Measurements from ENCODE around the gene GNB1L. TPM values are rescaled to one million over a fixed set of nuclear protein-coding genes. Genes with fewer than 3 reads are reported as not detected.

The GNB1L gene
- total and polyA plus RNA-seq, 7 experiments from 2014 or later = 4.2 to 20.8 (median 10.6) TPM

- peak overlapping the region in 6 of 9 donors; percentile 52 to 76 (median 72) for H3K27ac Mint-ChIP-seq
- Histone ChIP-seq H3K27me3 (ENCODE audit: control insufficient read depth in 2 of 2, insufficient read depth in 2 of 2, low read length in 2 of 2) (no peaks in the 10 kb centered on the region), H3K4me1 (ENCODE audit: control insufficient read depth in 2 of 2, insufficient read depth in 2 of 2, low read length in 2 of 2) (peaks cover 0 to 17% of the 10 kb centered on the region in 2 donors), H3K27ac (ENCODE audit: low read depth, low read length) (peak overlapping the region; percentile 47), H3K9me3 (ENCODE audit: control insufficient read depth in 2 of 3, low read length in 3 of 3) (no peaks in the 10 kb centered on the region), H3K36me3 (ENCODE audit: control insufficient read depth in 2 of 3, insufficient read depth in 3 of 3, low read length in 3 of 3) (no peaks in the 10 kb centered on the region), H3K4me3 (ENCODE audit: low read length) (no peak overlapping the region)
- DNase-seq (peak in 1 of 9 donors; percentile 4), ATAC-seq (no peak)
- H3K36me3 Mint-ChIP-seq = no peaks in the 10 kb centered on the region
- ChIA-PET POLR2A (interaction anchor here (4.2 to 5.4 kb wide), 3 partner anchors 11 to 20 kb away, joined by 27 to 36 read pairs (median 28); partner anchors contain the start of genes GNB1L and RTL10), CTCF (no interaction called here)
- peaks cover 0 to 12% (median 10%) of the 10 kb centered on the region in 7 donors for H3K4me1 Mint-ChIP-seq
- H3K9me3 Mint-ChIP-seq = no peaks in the 10 kb centered on the region
- peak overlapping the region in 4 of 10 donors; percentile 51 to 61 (median 56) for H3K4me3 Mint-ChIP-seq
- intact Hi-C loops (cut with micrococcal nuclease) = no loop called here
- no peaks in the 10 kb centered on the region for H3K27me3 Mint-ChIP-seq
These were observed 20.4 kb upstream of the GNB1L start for GRCh38 chr22:19875061-19875530.

GRCh38 chr22:19874307-19875060 is 19.8 kb upstream of the GNB1L start:
- peak; percentile 68 for ATAC-seq
- Mint-ChIP-seq H3K9me3 (no peaks in the 10 kb centered on the region), H3K4me3 (peak overlapping the region; percentile 9 to 61 (median 52))

GRCh38 chr22:19873960-19874306 is 19.3 kb upstream of the GNB1L start:
- CTCF ChIA-PET = interaction anchor here (1.0 kb wide), 1 partner anchor 118 kb away, joined by 3 read pairs; no protein-coding TSS in a partner anchor
- no peaks in the 10 kb centered on the region for H3K27me3 Mint-ChIP-seq
- POLR2A ChIA-PET = interaction anchor here (4.2 to 5.4 kb wide), 3 partner anchors 12 to 19 kb away, joined by 27 to 36 read pairs (median 28); partner anchors contain the start of genes GNB1L and RTL10
- no peaks in the 10 kb centered on the region for H3K9me3 Mint-ChIP-seq
- peaks cover 0 to 13% (median 10%) of the 10 kb centered on the region in 7 donors for H3K4me1 Mint-ChIP-seq
- peak overlapping the region in 8 of 9 donors; percentile 52 to 81 (median 72) for H3K27ac Mint-ChIP-seq
- Histone ChIP-seq H3K4me3 (ENCODE audit: low read length) (no peak overlapping the region), H3K27ac (ENCODE audit: low read depth, low read length) (peak overlapping the region; percentile 47), H3K4me1 (ENCODE audit: control insufficient read depth in 2 of 2, insufficient read depth in 2 of 2, low read length in 2 of 2) (peaks cover 0 to 17% of the 10 kb centered on the region in 2 donors), H3K27me3 (ENCODE audit: control insufficient read depth in 2 of 2, insufficient read depth in 2 of 2, low read length in 2 of 2) (no peaks in the 10 kb centered on the region), H3K36me3 (ENCODE audit: control insufficient read depth in 2 of 3, insufficient read depth in 3 of 3, low read length in 3 of 3) (no peaks in the 10 kb centered on the region), H3K9me3 (ENCODE audit: control insufficient read depth in 2 of 3, low read length in 3 of 3) (no peaks in the 10 kb centered on the region)
- ATAC-seq = no peak
- H3K4me3 Mint-ChIP-seq = peak overlapping the region in 6 of 10 donors; percentile 29 to 61 (median 52)
- H3K36me3 Mint-ChIP-seq = no peaks in the 10 kb centered on the region
- DNase-seq = no peak
- intact Hi-C loops (cut with micrococcal nuclease) = loop anchor here in 1 of 2 donors (1.0 kb wide), 1 partner anchor 17 kb away; no protein-coding TSS in a partner anchor

More at GRCh38 chr22:19874307-19875060, 19.8 kb upstream of the GNB1L start:
- Mint-ChIP-seq H3K36me3 (no peaks in the 10 kb centered on the region), H3K27me3 (no peaks in the 10 kb centered on the region), H3K27ac (peak overlapping the region in 8 of 9 donors; percentile 52 to 81 (median 72)), H3K4me1 (peaks cover 0 to 13% (median 10%) of the 10 kb centered on the region in 7 donors)
- Histone ChIP-seq H3K4me3 (ENCODE audit: low read length) (no peak overlapping the region), H3K27me3 (ENCODE audit: control insufficient read depth in 2 of 2, insufficient read depth in 2 of 2, low read length in 2 of 2) (no peaks in the 10 kb centered on the region), H3K27ac (ENCODE audit: low read depth, low read length) (peak overlapping the region; percentile 47), H3K36me3 (ENCODE audit: control insufficient read depth in 2 of 3, insufficient read depth in 3 of 3, low read length in 3 of 3) (no peaks in the 10 kb centered on the region), H3K4me1 (ENCODE audit: control insufficient read depth in 2 of 2, insufficient read depth in 2 of 2, low read length in 2 of 2) (peaks cover 0 to 17% of the 10 kb centered on the region in 2 donors), H3K9me3 (ENCODE audit: control insufficient read depth in 2 of 3, low read length in 3 of 3) (no peaks in the 10 kb centered on the region)
- ChIA-PET POLR2A (interaction anchor here (4.2 to 5.4 kb wide), 3 partner anchors 12 to 19 kb away, joined by 27 to 36 read pairs (median 28); partner anchors contain the start of genes GNB1L and RTL10), CTCF (interaction anchor here (1.0 kb wide), 1 partner anchor 118 kb away, joined by 3 read pairs; no protein-coding TSS in a partner anchor)
- intact Hi-C loops (cut with micrococcal nuclease) = loop anchor here in 1 of 2 donors (1.0 kb wide), 1 partner anchor 17 kb away; no protein-coding TSS in a partner anchor
- peak in 4 of 9 donors; percentile 37 to 51 (median 46) for DNase-seq

- Histone ChIP-seq H3K27me3 (ENCODE audit: control insufficient read depth in 2 of 2, insufficient read depth in 2 of 2, low read length in 2 of 2) (no peaks in the 10 kb centered on the region), H3K27ac (ENCODE audit: low read depth, low read length) (no peak overlapping the region), H3K9me3 (ENCODE audit: control insufficient read depth in 2 of 3, low read length in 3 of 3) (no peaks in the 10 kb centered on the region), H3K4me1 (ENCODE audit: control insufficient read depth in 2 of 2, insufficient read depth in 2 of 2, low read length in 2 of 2) (peaks cover 0 to 17% of the 10 kb centered on the region in 2 donors), H3K4me3 (ENCODE audit: low read length) (no peak overlapping the region), H3K36me3 (ENCODE audit: control insufficient read depth in 2 of 3, insufficient read depth in 3 of 3, low read length in 3 of 3) (no peaks in the 10 kb centered on the region)
- Mint-ChIP-seq H3K9me3 (no peaks in the 10 kb centered on the region), H3K27ac (peak overlapping the region in 1 of 9 donors; percentile 75), H3K27me3 (no peaks in the 10 kb centered on the region), H3K36me3 (no peaks in the 10 kb centered on the region), H3K4me1 (peaks cover 5 to 16% (median 10%) of the 10 kb centered on the region in 7 donors), H3K4me3 (peak overlapping the region in 1 of 10 donors; percentile 61)
- DNase-seq (peak in 1 of 9 donors; percentile 4), ATAC-seq (no peak)
- ChIA-PET POLR2A (interaction anchor here (4.2 to 5.4 kb wide), 3 partner anchors 13 to 18 kb away, joined by 27 to 36 read pairs (median 28); partner anchors contain the start of genes GNB1L and RTL10), CTCF (interaction anchor here (1.0 kb wide), 1 partner anchor 117 kb away, joined by 3 read pairs; no protein-coding TSS in a partner anchor)
- intact Hi-C loops (cut with micrococcal nuclease) = no loop called here
These were observed 18.7 kb upstream of the GNB1L start for GRCh38 chr22:19873138-19873959.

GRCh38 chr22:19872779-19873137 is 18.1 kb upstream of the GNB1L start:
- H3K27ac Mint-ChIP-seq = no peak overlapping the region

More at GRCh38 chr22:19872779-19873137, 18.1 kb upstream of the GNB1L start:
- no peak for DNase-seq
- Histone ChIP-seq H3K27me3 (ENCODE audit: control insufficient read depth in 2 of 2, insufficient read depth in 2 of 2, low read length in 2 of 2) (no peaks in the 10 kb centered on the region), H3K9me3 (ENCODE audit: control insufficient read depth in 2 of 3, low read length in 3 of 3) (no peaks in the 10 kb centered on the region), H3K4me3 (ENCODE audit: low read length) (no peak overlapping the region), H3K27ac (ENCODE audit: low read depth, low read length) (no peak overlapping the region), H3K4me1 (ENCODE audit: control insufficient read depth in 2 of 2, insufficient read depth in 2 of 2, low read length in 2 of 2) (peaks cover 0 to 17% of the 10 kb centered on the region in 2 donors), H3K36me3 (ENCODE audit: control insufficient read depth in 2 of 3, insufficient read depth in 3 of 3, low read length in 3 of 3) (no peaks in the 10 kb centered on the region)
- Mint-ChIP-seq H3K27me3 (peaks cover 0 to 4% (median 0%) of the 10 kb centered on the region in 5 donors), H3K4me3 (no peak overlapping the region), H3K36me3 (peaks cover 0 to 4% (median 4%) of the 10 kb centered on the region in 5 donors), H3K9me3 (no peaks in the 10 kb centered on the region), H3K4me1 (peaks cover 7 to 22% (median 10%) of the 10 kb centered on the region in 7 donors)
- intact Hi-C loops (cut with micrococcal nuclease) = no loop called here
- ChIA-PET CTCF (no interaction called here), POLR2A (no interaction called here)
- ATAC-seq = no peak
